HG03342 (cell line): ENCODE measurements around the gene BRMS1.
A peak's percentile ranks its signal among the peaks of the same experiment; 100 is the strongest.
"Not testable (repeated sequence)": the region's sequence is repeated elsewhere in the genome, so short reads cannot be mapped to it uniquely, and the experiment has no call there.

Experiments
- ATAC-seq: cut with Tn5 transposase; IDR thresholded peaks from one replicate; pipeline ENCODE4 v1.9.1; 2021; ENCODE audit warnings: mild to moderate bottlenecking, moderate library complexity; ENCODE audit not compliant: unreplicated experiment

The BRMS1 gene, protein sequence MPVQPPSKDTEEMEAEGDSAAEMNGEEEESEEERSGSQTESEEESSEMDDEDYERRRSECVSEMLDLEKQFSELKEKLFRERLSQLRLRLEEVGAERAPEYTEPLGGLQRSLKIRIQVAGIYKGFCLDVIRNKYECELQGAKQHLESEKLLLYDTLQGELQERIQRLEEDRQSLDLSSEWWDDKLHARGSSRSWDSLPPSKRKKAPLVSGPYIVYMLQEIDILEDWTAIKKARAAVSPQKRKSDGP

DNA sequence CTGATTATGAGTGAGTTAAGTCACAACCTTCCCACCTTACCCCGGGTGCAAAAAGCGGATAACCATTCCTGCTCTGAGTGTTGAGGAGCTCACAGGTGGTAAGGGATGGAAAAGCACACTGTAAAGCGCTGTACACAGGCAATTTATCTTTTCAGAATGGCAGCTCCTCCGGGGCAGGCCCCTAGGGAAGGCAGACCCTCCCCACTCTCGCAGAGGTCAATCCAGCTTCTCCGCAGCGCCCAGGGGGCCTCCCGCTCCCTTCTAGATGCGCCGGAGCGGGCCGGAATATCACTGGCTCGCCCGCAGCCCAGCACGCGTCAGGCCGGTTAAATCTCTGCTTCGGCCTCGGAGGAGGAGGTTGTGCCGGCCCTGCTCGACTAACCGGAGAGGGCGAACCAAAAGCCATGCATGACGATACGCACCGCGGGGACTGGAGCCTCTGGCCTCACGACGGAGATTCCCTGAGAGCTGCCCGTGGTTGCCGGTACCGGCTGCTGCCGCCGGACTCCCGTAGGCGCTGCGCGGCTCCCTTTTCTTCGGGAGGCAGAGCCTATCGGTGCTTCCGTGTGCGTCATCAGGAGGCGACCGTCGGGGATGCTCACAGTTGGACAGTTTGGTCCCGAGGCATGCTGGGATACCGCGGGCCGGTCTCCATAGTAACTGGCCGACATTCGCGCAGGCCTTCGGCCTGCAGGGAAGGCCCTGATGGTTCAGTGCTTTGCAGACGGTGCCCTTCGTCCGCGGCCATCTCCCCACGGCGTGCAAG, at the start of gene BRMS1:
BRMS1 (minus strand) TSS at position 555 of the 766 bp plus-strand sequence. CDS start 2,870 bp downstream, outside the sequence.
- peak; percentile 76 for ATAC-seq

DNA sequence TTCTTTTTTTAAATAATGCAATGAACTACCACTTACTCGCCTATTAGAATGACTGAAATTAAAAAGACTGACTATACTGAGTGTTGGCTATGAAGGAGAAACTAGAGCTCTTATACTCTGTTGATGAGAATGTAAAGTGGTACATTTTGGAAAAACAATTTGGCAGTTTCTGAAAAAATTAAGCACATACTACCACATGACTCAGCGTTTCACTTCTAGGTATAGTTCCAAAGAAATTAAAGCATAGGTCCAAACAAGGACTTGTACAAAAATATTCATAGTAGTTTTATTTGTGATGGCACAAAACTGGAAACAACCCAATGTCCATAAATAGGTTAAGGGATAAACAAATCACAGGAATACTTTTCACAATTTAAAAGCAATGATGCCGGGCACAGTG, 49.0 kb upstream of the BRMS1 start:
- ATAC-seq, result no peak

DNA sequence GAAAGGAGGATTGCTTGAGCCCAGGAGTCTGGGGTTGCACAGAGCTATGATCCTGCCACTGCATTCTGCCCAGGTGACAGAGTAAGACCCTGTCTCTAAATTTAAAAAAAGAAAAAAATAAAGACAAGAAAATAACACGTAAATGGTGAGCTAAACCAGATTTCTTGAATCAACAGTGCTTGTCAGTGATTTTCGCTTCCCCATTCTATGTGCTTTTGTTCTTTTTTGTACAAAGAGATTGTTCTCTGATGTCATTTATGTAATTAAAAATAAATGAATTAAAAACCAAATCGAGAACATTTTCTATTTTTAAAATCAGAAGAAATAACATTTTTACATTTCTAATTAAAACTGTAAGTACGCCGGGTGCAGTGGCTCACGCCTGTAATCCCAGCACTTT, 46.4 kb upstream of the BRMS1 start:
- ATAC-seq, result no peak

DNA sequence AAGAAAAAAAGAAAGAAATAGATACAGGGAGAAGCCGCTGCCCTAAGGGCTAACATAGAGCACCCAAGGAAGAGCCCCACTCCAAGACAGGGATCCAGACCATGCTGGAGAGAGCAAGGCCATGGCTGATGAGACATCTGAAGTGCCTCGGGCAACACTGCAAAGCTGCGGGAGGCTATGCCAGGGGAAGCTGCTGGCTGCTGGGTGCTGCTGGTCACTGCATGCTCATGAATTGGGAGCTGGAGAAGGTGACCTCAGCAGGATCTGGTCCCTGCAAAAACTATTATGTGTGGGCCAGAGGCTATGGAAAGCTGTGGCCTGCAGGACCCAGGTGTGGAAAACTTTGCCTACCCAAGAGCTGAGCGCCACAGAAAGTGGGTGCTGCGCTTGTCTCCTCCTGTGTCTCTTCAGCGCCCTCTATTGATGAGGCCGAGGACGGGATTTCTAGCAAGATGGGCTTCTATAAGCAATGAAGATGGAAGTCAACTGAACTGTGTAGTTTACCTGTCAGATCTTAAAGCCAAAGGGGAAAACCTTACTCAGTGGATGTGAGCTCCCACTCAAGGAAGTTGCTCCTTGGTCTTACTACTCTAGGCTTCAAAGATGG, 44.0 kb upstream of the BRMS1 start:
- ATAC-seq, result no peak

DNA sequence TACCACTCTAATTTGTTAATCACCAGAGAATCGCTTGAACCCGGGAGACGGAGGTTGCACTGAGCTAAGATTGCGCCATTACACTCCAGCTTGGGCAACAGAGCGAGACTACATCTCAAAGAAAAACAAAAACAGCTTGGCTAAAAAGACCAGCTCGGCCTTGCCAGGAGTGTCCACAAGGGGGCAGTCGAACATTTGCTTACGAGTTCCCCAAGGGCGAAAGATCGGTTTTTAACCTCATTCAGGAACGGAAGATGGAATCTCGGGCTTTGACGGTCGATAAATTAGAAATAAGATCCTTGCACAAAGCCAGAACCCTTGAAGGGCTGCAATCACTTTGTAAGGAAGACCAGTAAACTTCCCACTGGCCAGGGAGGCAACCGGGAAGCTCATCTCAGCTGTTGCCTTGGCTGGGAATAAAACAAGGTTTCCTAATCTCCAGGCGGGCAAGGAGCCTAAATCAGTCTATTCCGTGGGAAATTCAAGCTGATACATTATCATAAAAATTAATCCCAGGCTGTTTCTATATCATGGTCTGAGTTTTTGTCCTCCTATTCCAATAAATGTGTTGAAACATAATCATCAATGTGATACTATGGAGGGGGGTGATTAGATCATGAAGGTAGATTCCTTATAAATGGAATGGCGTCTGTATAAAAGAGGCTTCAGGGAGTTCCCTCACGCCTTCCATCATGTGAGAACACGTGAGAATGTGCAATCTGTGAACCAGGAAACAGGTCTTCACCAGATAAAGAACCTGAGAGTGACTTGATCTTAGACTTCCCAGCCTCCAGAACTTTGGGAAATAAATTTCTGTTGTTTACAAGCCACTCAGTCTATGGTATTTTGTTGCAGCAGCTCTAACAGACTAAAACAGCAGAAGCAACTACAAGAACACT, 41.5 kb upstream of the BRMS1 start:
- ATAC-seq, result no peak

DNA sequence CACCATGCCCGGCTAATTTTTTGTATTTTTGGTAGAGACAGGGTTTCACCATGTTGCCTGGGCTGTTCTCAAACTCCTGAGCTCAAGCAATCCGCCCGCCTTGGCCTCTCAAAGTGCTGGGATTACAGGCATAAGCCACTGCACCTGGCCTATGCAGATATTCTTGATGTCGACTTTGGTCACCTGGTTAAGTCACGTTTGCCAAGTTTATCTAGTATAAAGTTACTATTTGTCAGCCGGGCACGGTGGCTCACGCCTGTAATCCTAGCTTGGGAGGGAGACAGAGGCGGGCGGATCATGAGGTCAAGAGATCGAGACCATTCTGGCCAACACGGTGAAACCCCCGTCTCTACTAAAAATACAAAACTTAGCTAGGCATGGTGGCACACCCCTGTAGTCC, 39.4 kb upstream of the BRMS1 start:
- ATAC-seq, result not testable (repeated sequence)

DNA sequence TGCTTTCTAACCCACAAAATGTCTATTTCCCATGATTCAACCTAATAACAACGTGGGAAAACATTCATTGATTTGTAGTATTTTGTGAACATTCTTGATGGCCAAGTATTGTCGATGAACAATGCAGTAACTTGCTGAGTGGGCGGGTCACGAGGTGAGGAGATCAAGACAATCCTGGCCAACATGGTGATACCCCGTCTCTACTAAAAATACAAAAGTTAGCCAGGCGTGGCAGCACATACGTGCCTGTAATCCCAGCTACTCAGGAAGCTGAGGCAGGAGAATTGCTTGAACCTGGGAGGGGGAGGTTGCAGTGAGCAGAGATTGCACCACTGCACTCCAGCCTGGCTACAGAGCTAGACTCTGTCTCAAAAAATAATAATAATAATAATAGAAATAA, 35.4 kb upstream of the BRMS1 start:
- ATAC-seq, result not testable (repeated sequence)

DNA sequence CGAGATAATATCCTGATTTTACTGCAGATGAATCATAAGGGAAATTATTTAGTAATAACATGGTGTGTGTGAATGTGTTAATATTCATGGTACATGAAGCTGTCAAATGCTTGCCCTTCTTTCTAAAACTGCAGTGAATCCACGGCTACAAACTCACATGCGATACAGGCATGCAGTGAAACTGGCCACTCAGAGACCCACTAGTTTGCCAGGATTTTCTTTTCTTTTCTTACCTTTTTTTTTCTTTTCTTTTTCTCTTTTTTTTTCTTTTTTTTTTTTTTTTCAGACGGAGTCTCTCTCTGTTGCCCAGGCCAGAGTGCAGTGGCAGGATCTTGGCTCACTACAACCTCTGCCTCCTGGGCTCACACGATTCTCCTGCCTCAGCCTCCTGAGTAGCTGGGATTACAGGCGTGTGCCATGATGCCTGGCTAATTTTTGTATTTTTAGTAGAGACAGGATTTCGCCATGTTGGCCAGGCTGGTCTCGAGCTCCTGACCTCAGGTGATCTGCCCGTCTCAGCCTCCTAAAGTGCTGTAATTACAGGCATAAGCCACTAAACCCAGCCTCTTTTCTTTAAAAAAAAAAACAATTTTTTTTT, 28.9 kb upstream of the BRMS1 start:
- not testable (repeated sequence) for ATAC-seq

DNA sequence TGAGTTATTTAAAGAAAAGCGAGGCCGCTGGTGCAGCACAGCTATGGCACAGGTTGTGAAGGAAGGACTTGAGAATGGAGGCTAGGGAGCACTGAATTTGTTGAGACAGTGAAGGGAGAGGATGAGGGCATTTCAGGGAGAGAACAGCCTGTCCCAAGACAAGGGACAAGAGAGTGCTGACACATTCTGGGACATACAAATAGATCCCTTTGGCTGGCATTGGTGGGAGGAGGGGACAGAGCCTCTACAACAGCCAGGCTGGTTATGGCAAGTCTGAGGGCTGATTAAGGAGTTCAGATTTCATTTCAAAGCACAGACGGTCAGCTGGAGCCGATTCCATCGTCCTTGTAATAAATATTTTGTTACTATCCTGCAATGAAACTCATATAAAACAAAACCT, 28.4 kb upstream of the BRMS1 start:
- no peak for ATAC-seq

DNA sequence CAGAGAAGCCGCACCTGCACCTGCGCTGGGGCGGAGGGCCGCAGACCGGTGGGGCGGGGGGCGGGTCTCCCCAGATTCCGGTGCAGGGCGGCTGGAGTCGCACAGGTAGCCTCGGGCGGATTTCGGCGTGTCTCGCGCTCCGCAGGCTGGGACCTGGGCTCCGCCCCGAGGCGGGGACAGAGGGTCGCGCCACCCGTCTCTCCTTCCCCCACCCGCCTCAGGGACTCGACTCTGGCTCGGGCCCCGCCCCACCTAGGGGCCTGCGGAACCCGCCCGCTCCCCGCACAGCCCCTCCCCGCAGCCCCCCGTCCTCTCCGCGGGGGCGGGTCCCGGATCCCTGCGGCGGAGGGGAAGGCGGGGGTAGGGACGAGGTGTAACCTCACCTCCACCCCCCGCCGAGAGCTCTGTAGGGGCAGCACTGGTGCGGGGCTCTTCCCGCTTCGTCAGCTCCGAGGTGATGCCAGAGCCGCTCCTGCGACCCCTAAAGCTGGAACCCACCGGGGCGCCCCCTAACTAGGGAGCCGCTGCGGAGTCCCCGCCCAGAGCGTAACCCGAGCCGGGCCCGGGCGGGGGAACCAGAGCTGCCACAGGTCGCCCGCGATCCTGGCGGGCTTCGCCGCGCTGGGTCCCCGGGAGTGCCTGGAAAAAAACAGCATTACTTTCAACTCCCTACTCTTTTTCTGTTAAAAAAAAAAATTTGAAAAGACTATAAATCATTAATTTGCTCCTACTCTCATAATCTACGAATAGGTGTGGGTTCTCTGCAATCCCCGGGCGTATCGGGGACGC, 26.9 kb upstream of the BRMS1 start, which contains the start of gene SLC29A2:
SLC29A2 (minus strand) TSS at position 134 of the 789 bp plus-strand sequence. CDS start 169 bp downstream, outside the sequence.
- ATAC-seq, result peak; percentile 70

DNA sequence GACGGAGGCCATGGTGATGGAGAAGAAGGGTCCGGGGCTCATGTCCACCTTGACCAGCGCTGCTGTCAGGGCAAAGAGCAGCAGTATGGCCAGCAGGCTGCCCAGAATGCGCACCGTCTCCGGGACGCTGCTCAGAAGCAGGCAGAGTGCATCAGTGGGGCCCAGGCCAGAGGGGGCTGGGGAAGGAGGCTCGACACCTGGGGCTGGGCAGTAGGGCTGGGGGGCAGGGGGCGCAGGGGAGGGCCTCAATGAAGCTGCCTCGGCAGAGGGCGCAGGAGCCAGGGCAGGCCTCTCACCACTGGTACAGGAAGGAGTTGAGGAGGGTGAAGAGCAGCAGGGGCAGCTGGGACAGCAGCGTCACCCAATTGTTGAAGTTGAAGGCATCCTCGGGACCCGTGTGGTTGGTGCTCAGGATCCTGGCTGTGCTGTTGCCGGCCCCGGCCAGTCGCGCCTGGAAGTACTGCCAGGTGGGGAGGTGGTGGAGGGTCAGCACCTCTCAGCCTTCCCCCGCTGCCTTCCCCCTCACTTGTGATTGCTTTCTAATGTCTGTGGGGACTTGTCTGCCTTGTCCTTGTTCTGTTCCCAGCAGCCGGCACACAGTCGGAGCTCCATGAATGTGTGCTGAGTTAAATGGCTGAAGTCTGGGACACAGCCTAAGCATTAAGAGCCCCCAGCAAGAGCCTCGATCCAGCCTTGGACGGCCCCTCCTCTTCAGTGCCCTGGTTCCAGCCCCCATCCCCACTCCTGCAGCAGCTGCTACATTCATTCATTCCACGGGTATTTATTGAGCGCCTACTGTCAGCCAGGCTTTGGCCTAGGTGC, 24.4 kb upstream of the BRMS1 start:
- no peak for ATAC-seq

DNA sequence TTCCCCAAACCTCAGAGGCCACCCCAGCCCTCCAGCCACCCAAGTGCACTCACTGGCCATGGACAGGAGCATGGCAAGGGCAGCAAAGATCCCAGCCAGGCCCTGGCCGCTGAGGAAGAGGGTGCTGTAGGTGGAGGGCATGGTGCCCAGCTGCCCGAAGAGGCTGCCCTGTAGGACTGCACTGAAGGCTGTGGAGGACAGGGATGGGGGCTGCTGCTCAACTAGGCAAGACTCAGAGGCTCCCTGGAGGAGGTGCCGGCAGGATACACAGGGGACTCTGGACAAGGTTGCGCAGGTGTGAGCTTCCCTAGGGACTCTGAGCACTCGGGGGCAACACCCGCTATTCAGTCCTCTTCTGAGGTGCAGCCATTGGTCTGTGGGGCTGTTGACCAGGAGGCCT, 23.6 kb upstream of the BRMS1 start:
- no peak for ATAC-seq

DNA sequence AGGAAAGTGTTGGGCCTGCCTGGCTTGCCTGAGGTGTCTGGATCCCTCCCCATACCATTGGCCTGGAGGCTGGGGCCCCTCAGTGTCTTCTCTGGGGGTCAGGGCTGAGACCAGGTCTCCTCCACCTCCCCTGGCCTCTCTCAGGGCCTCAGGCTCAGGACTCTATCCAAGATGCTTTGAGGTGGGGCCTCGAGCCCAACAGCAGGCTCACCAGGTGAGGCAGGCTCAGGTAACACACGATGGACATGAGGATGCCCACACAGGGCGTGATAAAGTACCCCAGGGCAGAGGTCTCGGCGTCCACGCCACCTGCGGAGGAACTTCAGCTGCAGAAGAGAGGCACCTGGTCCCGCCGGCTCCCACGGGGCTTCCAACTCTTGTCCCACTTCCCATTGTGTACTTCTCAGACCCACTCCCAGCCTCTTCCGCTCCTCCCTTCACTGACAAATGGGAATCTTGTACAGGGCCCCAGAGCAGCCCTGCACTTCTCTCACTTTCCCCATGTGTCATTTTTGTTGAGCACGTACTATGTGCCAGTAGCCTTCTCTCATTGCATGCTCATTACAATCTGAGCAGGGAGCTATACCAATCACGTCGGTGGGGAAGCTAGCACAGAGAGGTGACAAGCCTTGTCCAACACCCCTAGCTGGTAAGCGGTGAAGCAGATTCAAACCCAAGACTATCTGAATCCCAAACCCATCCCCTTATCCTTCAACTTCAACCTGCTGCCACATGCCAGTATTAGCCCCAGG, 22.8 kb upstream of the BRMS1 start:
- no peak for ATAC-seq

DNA sequence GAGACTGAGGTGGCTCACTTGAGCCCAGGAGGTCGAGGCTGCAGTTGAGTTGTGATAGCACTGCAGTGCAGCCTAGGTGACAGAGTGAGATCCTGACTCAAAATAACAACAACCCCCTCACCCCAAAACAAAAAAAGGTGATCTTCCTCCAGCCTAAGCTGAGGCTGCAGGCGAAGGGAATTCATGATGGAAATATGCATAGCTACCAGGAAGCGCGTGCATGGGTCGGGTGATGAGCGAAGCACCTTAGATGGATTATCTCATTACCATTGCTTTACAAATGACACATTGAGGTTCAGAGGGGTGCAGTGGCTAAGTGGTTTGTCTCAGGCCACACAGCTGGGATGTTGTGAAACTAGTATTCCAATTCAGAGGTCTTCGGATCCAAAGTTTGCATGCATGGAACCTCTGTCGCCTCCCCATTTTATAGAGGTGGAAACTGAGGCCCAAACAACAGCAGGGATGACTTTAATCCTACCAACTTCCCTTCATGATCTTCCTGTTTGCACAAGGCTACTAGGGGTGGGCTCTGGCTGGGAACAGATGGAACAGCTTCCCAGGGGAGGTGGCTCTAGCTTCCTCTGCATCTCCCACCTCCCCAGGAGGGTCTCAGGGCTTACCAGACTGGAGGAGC, 22.1 kb upstream of the BRMS1 start:
- no peak for ATAC-seq

DNA sequence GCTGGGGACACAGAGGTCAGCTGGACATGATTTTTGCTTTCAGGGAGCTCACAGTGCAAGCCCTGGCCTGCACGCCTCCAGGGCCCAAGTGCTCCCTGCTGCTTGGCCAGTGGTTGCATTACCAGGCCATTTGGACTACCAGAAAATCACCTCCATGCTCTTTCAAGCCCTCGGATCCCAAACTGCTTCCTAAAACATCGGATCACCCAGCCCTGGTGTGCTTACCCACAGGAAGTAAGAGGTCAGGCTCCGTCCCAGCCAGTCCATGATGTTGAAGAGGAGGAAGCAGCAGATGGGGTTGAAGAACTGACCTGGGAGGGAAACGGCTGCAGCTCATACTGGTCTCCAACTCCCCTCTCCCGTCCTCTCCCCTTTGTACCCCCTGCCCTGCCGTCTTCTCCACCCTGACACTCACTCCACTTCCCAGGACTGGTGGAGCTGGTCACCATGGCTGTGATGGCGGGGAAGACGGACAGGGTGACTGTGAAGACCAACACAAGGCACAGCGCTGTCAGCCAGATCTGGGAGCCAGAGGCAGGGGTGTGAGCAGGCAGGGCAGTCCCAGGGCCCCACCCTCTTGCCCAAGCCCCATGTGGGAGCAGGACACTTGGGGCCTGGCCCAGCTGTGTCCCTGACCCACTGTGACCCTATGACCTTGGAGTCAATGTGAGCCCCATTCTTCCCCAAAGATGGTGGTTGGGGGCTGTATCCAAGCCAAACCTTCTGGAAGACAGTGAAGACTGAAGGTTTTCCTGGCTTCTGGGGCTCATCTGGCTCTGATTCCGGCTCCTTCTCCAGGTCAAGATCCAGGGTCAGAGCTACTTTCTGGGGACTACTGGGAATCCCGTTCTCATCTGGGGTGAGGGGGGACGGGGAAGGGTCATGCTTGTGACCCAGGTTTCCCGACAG, 21.1 kb upstream of the BRMS1 start:
- no peak for ATAC-seq

DNA sequence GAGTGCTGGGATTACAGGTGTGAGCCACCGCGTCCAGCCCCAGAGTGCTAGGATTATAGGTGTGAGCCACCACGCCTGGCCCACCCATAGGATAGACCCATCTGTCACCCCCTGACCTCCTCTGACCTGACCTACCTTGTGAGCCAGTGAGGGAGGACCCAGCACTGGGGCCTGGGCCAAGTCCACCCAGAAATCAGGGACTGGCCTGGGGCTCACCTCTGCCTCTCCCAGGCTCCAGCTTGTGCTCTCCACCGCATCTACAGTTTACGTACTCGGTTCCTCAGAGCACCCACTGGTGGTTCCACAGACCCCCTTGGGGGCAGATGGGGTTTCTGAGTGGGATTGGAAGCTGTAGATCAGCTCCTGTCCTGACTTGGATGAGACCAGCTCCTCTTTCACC, 20.3 kb upstream of the BRMS1 start:
- no peak for ATAC-seq
